VCaP (cell line): ENCODE data around the gene SGCA.

ENCODE experiments used
- H3K27ac ChIP-seq: fragments of 450-650 bp; 2 replicates; pipeline ENCODE4 v1.5.1; 2017
- TF ChIP-seq, protein P1 (sequence below): fragments of 450-650 bp; conservative IDR thresholded peaks from 2 replicates; pipeline ENCODE4 v1.5.1; 2017; ENCODE audit warnings: mild to moderate bottlenecking, moderate library complexity

Gene SGCA

DNA sequence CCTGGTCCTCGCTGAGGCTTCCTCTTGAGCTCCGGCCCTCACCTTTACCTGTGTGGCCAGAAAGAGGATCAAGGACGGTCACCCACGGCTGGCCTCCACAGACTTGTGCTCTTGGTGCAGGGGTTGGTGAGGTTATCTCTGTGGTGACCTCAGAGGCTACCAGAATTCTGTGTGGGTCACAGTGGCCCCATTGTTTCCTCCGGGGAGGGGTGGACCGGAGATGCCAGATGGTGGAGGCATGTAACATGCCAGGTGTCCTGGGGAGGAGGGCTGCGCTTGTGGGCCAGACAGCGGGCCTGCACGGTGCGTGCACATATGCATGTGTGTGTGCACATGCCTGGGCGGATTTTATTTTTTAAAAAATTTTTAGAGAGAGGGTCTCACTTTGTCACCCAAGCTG is 6.3 kb downstream of the SGCA start:
- no peak overlapping the region for H3K27ac ChIP-seq
- TF ChIP-seq, protein P1, sequence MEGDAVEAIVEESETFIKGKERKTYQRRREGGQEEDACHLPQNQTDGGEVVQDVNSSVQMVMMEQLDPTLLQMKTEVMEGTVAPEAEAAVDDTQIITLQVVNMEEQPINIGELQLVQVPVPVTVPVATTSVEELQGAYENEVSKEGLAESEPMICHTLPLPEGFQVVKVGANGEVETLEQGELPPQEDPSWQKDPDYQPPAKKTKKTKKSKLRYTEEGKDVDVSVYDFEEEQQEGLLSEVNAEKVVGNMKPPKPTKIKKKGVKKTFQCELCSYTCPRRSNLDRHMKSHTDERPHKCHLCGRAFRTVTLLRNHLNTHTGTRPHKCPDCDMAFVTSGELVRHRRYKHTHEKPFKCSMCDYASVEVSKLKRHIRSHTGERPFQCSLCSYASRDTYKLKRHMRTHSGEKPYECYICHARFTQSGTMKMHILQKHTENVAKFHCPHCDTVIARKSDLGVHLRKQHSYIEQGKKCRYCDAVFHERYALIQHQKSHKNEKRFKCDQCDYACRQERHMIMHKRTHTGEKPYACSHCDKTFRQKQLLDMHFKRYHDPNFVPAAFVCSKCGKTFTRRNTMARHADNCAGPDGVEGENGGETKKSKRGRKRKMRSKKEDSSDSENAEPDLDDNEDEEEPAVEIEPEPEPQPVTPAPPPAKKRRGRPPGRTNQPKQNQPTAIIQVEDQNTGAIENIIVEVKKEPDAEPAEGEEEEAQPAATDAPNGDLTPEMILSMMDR: no peak

DNA sequence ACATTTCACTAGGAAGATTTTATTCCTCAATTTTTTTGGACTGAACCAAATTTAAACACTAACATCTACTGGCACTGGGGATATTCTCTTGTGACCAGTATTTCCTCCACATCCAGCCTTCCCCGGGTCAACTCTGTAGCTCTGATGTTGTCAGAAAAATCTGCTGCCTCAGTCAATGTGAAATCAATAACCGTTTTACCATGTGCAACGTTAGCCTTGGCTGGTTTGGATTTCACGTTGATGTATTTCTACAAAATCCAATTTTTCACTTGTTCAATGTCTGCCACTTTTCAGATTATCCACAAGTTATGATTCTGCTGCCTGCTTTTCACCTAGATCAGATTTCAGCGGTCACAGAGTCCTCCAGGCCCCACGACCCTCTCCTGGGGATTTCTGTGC is 7.1 kb downstream of the SGCA start:
- TF ChIP-seq, protein P1: no peak
- H3K27ac ChIP-seq: no peak overlapping the region

DNA sequence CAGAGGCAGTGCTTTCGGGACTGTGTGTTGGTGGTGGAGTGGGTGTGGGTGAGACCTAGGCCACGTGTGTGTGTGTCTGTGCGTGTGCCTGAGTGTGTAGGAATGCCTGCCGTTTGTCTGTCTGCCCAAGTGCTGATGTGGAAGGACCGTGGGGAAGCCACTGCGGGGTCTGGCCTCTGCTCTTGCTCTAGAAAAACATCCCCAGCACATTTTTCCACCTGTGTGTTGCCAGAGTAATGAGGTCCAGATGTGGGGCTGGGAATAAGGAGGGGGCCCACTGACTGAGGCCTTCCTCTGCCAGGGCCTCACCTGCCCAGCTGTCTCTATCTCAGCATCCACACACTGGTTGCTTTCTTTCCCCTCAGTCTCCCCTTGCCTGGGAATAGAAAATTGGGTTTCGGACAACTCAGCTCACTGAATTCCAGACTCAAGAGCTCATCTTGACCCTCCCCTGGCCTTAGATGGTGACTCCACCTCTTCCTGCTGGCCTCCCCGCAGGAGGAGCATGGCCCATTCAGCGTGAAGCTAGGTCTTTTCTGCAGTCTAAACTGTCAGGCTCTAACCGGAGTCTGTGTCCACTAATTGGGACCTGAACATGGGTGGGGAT is 7.6 kb downstream of the SGCA start:
- H3K27ac ChIP-seq: no peak overlapping the region
- TF ChIP-seq, protein P1: no peak

DNA sequence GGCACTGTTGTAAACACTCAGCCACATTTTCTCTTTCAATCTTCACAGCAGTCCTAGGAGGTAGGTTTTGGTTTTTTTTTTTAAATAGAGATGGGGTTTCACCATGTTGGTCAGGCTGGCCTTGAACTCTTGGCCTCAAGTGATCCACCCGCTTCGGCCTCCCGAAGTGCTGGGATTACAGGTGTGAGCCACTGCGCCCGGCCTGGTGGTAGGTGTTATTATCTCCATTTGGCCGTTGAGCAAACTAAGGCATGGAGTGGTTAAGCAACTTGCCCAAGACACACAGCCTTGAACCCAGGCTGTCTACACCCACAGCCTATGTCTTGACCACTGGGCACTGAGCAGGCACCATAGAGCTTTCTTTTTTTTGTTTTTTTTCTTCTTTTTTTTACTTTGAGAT is 8.6 kb downstream of the SGCA start:
- TF ChIP-seq, protein P1: no peak
- H3K27ac ChIP-seq: no peak overlapping the region

DNA sequence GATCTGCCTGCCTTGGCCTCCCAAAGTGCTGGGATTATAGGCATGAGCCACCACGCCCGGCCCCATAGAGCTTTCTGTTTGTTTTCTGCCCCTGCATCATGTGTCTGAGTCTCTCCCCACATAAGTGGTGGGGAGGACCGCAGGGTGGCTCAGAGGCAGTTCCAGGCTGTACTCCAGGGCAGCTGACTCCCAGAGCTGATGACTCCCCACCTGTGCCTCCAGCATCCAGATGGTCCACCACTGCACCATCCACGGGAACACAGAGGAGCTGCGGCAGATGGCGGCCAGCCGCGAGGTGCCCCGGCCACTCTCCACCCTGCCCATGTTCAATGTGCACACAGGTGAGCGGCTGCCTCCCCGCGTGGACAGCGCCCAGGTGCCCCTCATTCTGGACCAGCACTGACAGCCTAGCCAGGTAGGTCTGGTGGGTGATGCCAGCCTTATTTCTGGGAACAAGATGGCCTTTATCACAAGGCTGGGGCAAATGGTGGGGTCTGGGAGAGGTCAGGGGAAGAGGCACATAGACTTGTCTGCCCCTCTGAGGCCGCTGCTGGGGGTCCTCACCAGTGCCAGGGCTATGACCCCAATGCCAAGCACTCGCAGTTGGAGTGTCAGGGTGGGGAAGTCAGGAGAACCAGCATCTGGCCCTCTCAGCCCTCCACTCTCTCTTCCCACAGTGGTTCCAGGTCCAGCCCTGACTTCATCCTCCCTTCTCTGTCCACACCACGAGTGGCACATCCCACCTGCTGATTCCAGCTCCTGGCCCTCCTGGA is 9.4 kb downstream of the SGCA start:
- H3K27ac ChIP-seq: no peak overlapping the region

GRCh38 chr17:50176559-50177357 is 11.0 kb downstream of the SGCA start:
- TF ChIP-seq, protein P1: no peak
- H3K27ac ChIP-seq: no peak overlapping the region

More for the DNA sequence above, 9.4 kb downstream of the SGCA start:
- TF ChIP-seq, protein P1: no peak

GRCh38 chr17:50177476-50177875 is 11.7 kb downstream of the SGCA start:
- no peak overlapping the region for H3K27ac ChIP-seq
- TF ChIP-seq, protein P1: no peak
